OCI-LY1 (cell line): Measurements from ENCODE around the gene MRC2.

ENCODE experiments used
- CTCF ChIP-seq: fragments of 200-600 bp; sonication (generic), shearing (Covaris generic); IDR thresholded peaks from 2 replicates; pipeline ENCODE4 v1.5.1; 2017; ENCODE audit warnings: mild to moderate bottlenecking, antibody characterized with exemption, low read length, moderate library complexity, mixed read lengths
- EZH2 ChIP-seq: fragments of 200-600 bp; sonication (generic), shearing (Covaris generic); IDR thresholded peaks from 2 replicates; pipeline ENCODE4 v1.8.0; 2017; ENCODE audit warnings: borderline replicate concordance, mixed run types, mild to moderate bottlenecking, antibody characterized with exemption, low read length, moderate library complexity, mixed read lengths

GRCh38 chr17:62714016-62714777 is 86.7 kb downstream of the MRC2 start:
- TF ChIP-seq EZH2 = no peak
- no peak for TF ChIP-seq CTCF
